H9 (cell line): Measurements from ENCODE around the gene TTC21B. TPM values are rescaled to one million over a fixed set of nuclear protein-coding genes. Genes with fewer than 3 reads are reported as not detected.
A peak's percentile ranks its signal among the peaks of the same experiment; 100 is the strongest.

Source experiments
- DNase-seq: peaks from one replicate; pipeline ENCODE4 v3.0.0-alpha.2; 2017
- H2AFZ ChIP-seq: one replicate; pipeline ENCODE4 v1.6.1; 2013; ENCODE audit warnings: mild to moderate bottlenecking, low read length, control low read depth, moderate library complexity
- H2AK5ac ChIP-seq: 2 replicates; pipeline ENCODE4 v1.6.1; 2013; ENCODE audit warnings: low read length, control low read depth, mixed read lengths; ENCODE audit not compliant: insufficient read length
- H2BK120ac ChIP-seq: one replicate; pipeline ENCODE4 v1.6.1; 2013; ENCODE audit warnings: low read depth, mild to moderate bottlenecking, low read length, control low read depth, inconsistent platforms; ENCODE audit not compliant: poor library complexity, severe bottlenecking
- H2BK12ac ChIP-seq: 2 replicates; pipeline ENCODE4 v1.6.1; 2013; ENCODE audit warnings: low read length, control low read depth, mixed read lengths, low read depth; ENCODE audit not compliant: insufficient read length
- H2BK15ac ChIP-seq: 2 replicates; pipeline ENCODE4 v1.6.1; 2013; ENCODE audit warnings: low read depth, low read length, control low read depth
- H2BK20ac ChIP-seq: one replicate; pipeline ENCODE4 v1.6.1; 2013; ENCODE audit warnings: low read depth, mild to moderate bottlenecking, low read length, control low read depth, inconsistent platforms; ENCODE audit not compliant: poor library complexity, severe bottlenecking
- H2BK5ac ChIP-seq: 2 replicates; pipeline ENCODE4 v1.6.1; 2013; ENCODE audit warnings: low read length, control low read depth, mixed read lengths; ENCODE audit not compliant: insufficient read length
- H3K14ac ChIP-seq: 2 replicates; pipeline ENCODE4 v1.6.1; 2013; ENCODE audit warnings: low read length, control low read depth; ENCODE audit not compliant: insufficient read depth
- H3K18ac ChIP-seq: 2 replicates; pipeline ENCODE4 v1.6.1; 2013; ENCODE audit warnings: low read depth, mild to moderate bottlenecking, mixed read lengths, low read length, control low read depth; ENCODE audit not compliant: insufficient read length
- H3K23ac ChIP-seq: 2 replicates; pipeline ENCODE4 v1.6.1; 2013; ENCODE audit warnings: low read length, control low read depth, mixed read lengths, low read depth; ENCODE audit not compliant: insufficient read length
- H3K23me2 ChIP-seq: 2 replicates; pipeline ENCODE4 v1.6.1; 2013; ENCODE audit warnings: low read depth, mild to moderate bottlenecking, mixed read lengths, low read length, control low read depth; ENCODE audit not compliant: insufficient read length, poor library complexity, severe bottlenecking
- H3K27ac ChIP-seq: 2 replicates; pipeline ENCODE4 v1.5.1; 2013; ENCODE audit warnings: low read length, control low read depth, mixed read lengths, low read depth; ENCODE audit not compliant: insufficient read length
- H3K27me3 ChIP-seq: 2 replicates; pipeline ENCODE4 v1.6.1; 2013; ENCODE audit warnings: low read length, control low read depth, inconsistent platforms; ENCODE audit not compliant: insufficient read depth
- H3K4ac ChIP-seq: 2 replicates; pipeline ENCODE4 v1.6.1; 2013; ENCODE audit warnings: low read depth, mild to moderate bottlenecking, control low read depth, inconsistent platforms, low read length, moderate library complexity
- H3K4me1 ChIP-seq: 2 replicates; pipeline ENCODE4 v1.6.1; 2013; ENCODE audit warnings: low read length, control low read depth, inconsistent platforms; ENCODE audit not compliant: insufficient read depth
- H3K4me2 ChIP-seq: 2 replicates; pipeline ENCODE4 v1.6.1; 2013; ENCODE audit warnings: low read length, control low read depth, mixed read lengths; ENCODE audit not compliant: insufficient read length, insufficient read depth
- H3K56ac ChIP-seq: 2 replicates; pipeline ENCODE4 v1.6.1; 2013; ENCODE audit warnings: low read depth, mild to moderate bottlenecking, mixed read lengths, low read length, control low read depth; ENCODE audit not compliant: insufficient read length
- H3K79me1 ChIP-seq: 2 replicates; pipeline ENCODE4 v1.6.1; 2013; ENCODE audit warnings: low read depth, mild to moderate bottlenecking, moderate library complexity, low read length, control low read depth, inconsistent platforms; ENCODE audit not compliant: insufficient read depth, poor library complexity, severe bottlenecking
- H3K79me2 ChIP-seq: 2 replicates; pipeline ENCODE4 v1.6.1; 2013; ENCODE audit warnings: low read length, control low read depth, inconsistent platforms; ENCODE audit not compliant: insufficient read depth
- H3K9ac ChIP-seq: 2 replicates; pipeline ENCODE4 v1.6.1; 2013; ENCODE audit warnings: low read length, control low read depth, mixed read lengths; ENCODE audit not compliant: insufficient read length; ENCODE audit errors: extremely low read depth
- H3K9me3 ChIP-seq: one replicate; pipeline ENCODE4 v1.6.1; 2013; ENCODE audit warnings: low read depth, low read length, inconsistent platforms; ENCODE audit not compliant: control insufficient read depth
- H3T11ph ChIP-seq: one replicate; pipeline ENCODE4 v1.6.1; 2013; ENCODE audit warnings: mild to moderate bottlenecking, low read length, control low read depth, inconsistent platforms
- H4K20me1 ChIP-seq: one replicate; pipeline ENCODE4 v1.6.1; 2013; ENCODE audit not compliant: control insufficient read depth, insufficient read length, insufficient read depth
- H4K5ac ChIP-seq: 2 replicates; pipeline ENCODE4 v1.6.1; 2013; ENCODE audit warnings: low read depth, mild to moderate bottlenecking, mixed read lengths, low read length, control low read depth; ENCODE audit not compliant: insufficient read length
- H4K8ac ChIP-seq: replicated peaks from 2 replicates; pipeline ENCODE4 v1.6.1; 2013; ENCODE audit warnings: low read length, control low read depth, mixed read lengths, low read depth; ENCODE audit not compliant: insufficient read length
- H4K91ac ChIP-seq: 2 replicates; pipeline ENCODE4 v1.6.1; 2013; ENCODE audit warnings: low read depth, mild to moderate bottlenecking, moderate library complexity, mixed read lengths, low read length, control low read depth; ENCODE audit not compliant: insufficient read length
- H3K27ac Mint-ChIP-seq, 3 experiments: 2 replicates in 2 of 3; 3 replicates in 1 of 3; pipeline ENCODE4 v1.8.0; 2020 to 2021; ENCODE audit warnings: mixed read lengths in 3 of 3, mild to moderate bottlenecking in 1 of 3, moderate library complexity in 1 of 3
- H3K27me3 Mint-ChIP-seq: 2 replicates; pipeline ENCODE4 v1.8.0; 2021; ENCODE audit warnings: low read depth, mild to moderate bottlenecking, moderate library complexity, mixed read lengths
- H3K36me3 Mint-ChIP-seq, 3 experiments: 2 replicates in 2 of 3; 3 replicates in 1 of 3; pipeline ENCODE4 v1.8.0; 2020 to 2021; ENCODE audit warnings: low read depth in 3 of 3, mixed read lengths in 3 of 3; ENCODE audit not compliant: insufficient read depth in 1 of 3
- H3K4me1 Mint-ChIP-seq, 2 experiments: 2 replicates each; pipeline ENCODE4 v1.8.0; 2020; ENCODE audit warnings: mixed read lengths in 2 of 2
- H3K4me3 Mint-ChIP-seq, 2 experiments: 2 replicates in 1 of 2; 3 replicates in 1 of 2; pipeline ENCODE4 v1.8.0; 2020 to 2021; ENCODE audit warnings: mild to moderate bottlenecking in 2 of 2, mixed read lengths in 2 of 2, moderate library complexity in 1 of 2
- H3K9me3 Mint-ChIP-seq, 2 experiments: 2 replicates in 1 of 2; 3 replicates in 1 of 2; pipeline ENCODE4 v1.8.0; 2020; ENCODE audit warnings: mild to moderate bottlenecking in 2 of 2, mixed read lengths in 2 of 2, moderate library complexity in 1 of 2
- WGBS: extraction: QIAGEN DNeasy Blood & Tissue Kit; methylation state at CpG from one replicate; pipeline ENCODE4 v1.1.7; 2013; ENCODE audit warnings: missing lambda C conversion rate, low lambda C conversion rate, mixed read lengths; ENCODE audit not compliant: insufficient read length; ENCODE audit errors: extremely low coverage; 5-methylcytosine and 5-hydroxymethylcytosine counted together
- total RNA-seq: library from RNA; stranded (reverse); gene quantifications from 2 replicates; pipeline ENCODE4 v1.2.1, GENCODE V29; 2021
- TF ChIP-seq, protein P1 (sequence below): fragments of 200-600 bp; sonication (generic); conservative IDR thresholded peaks from 3 replicates; pipeline ENCODE4 v1.8.0; 2021; ENCODE audit warnings: antibody characterized with exemption, mild to moderate bottlenecking

TTC21B gene
- total RNA-seq, 1 experiment from 2014 or later, result 16.6 TPM

DNA sequence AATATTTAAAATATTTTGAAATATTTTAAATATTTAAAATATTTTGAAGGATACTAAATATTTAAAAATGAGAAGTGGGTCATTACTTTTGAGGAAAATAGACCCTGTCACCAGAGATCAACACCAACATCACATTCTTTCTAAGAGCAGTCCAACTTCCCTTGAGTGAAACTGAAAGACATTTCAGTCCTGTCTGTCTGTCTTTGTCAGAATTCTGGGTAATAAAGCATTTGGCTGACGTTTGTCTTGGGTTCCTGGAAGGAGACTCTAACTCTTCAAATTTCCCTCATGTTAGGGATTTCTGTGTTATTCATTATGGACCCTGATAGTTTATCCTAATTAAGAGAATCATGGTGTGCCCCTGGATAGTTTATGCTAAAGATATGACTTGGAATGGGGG lies 32.8 kb downstream of the TTC21B start:
- no peaks in the 10 kb centered on the region for H3K79me2 ChIP-seq
- no peak overlapping the region for H3K9ac ChIP-seq
- no peak overlapping the region for H2BK12ac ChIP-seq
- no peak overlapping the region for H4K5ac ChIP-seq
- TF ChIP-seq, protein P1, sequence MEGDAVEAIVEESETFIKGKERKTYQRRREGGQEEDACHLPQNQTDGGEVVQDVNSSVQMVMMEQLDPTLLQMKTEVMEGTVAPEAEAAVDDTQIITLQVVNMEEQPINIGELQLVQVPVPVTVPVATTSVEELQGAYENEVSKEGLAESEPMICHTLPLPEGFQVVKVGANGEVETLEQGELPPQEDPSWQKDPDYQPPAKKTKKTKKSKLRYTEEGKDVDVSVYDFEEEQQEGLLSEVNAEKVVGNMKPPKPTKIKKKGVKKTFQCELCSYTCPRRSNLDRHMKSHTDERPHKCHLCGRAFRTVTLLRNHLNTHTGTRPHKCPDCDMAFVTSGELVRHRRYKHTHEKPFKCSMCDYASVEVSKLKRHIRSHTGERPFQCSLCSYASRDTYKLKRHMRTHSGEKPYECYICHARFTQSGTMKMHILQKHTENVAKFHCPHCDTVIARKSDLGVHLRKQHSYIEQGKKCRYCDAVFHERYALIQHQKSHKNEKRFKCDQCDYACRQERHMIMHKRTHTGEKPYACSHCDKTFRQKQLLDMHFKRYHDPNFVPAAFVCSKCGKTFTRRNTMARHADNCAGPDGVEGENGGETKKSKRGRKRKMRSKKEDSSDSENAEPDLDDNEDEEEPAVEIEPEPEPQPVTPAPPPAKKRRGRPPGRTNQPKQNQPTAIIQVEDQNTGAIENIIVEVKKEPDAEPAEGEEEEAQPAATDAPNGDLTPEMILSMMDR, result no peak
- no peaks in the 10 kb centered on the region for H3K79me1 ChIP-seq
- no peak overlapping the region for H3T11ph ChIP-seq
- H4K20me1 ChIP-seq, result no peaks in the 10 kb centered on the region
- Mint-ChIP-seq H3K36me3 (peaks cover 2 to 29% (median 23%) of the 10 kb centered on the region in 3 experiments; a peak in 6 of 7 replicates), H3K27me3 (no peaks in the 10 kb centered on the region), H3K4me1 (no peaks in the 10 kb centered on the region), H3K9me3 (no peaks in the 10 kb centered on the region), H3K4me3 (no peak overlapping the region), H3K27ac (peak overlapping the region in 1 of 3 experiments; percentile 87; a peak in 1 of 7 replicates)
- no peak overlapping the region for H2AK5ac ChIP-seq
- no peak overlapping the region for H3K56ac ChIP-seq
- H3K14ac ChIP-seq, result no peak overlapping the region
- no peak overlapping the region for H4K8ac ChIP-seq
- no peak overlapping the region for H2BK15ac ChIP-seq
- H2BK5ac ChIP-seq, result no peak overlapping the region
- no peaks in the 10 kb centered on the region for H3K4me1 ChIP-seq
- no peak overlapping the region for H3K27ac ChIP-seq
- no peaks in the 10 kb centered on the region for H3K23me2 ChIP-seq
- no peak overlapping the region for H2AFZ ChIP-seq
- no peak for DNase-seq
- H2BK120ac ChIP-seq, result no peak overlapping the region
- H2BK20ac ChIP-seq, result no peak overlapping the region
- WGBS, result no CpG with 5 or more reads among the region's 1 CpG
- H3K4ac ChIP-seq, result no peak overlapping the region
- H3K27me3 ChIP-seq, result no peaks in the 10 kb centered on the region
- H3K23ac ChIP-seq, result no peak overlapping the region
- H3K18ac ChIP-seq, result no peak overlapping the region
- H4K91ac ChIP-seq, result no peak overlapping the region
- H3K4me2 ChIP-seq, result no peak overlapping the region
- H3K9me3 ChIP-seq, result no peaks in the 10 kb centered on the region
